NK-92 (cell line): Measurements from ENCODE around the gene HOGA1.
A peak's percentile ranks its signal among the peaks of the same experiment; 100 is the strongest.
"Not testable (repeated sequence)": the region's sequence is repeated elsewhere in the genome, so short reads cannot be mapped to it uniquely, and the experiment has no call there.

Source experiments
- DNase-seq: peaks from one replicate; lab custom pipeline; 2025; ENCODE audit not compliant: unreplicated experiment; lab: John Stamatoyannopoulos, UW

HOGA1 gene

GRCh38 chr10:97607095-97607636 is 23.0 kb downstream of the HOGA1 start:
- DNase-seq, result no peak

- no peak for DNase-seq
Measured at GRCh38 chr10:97608991-97609561, 24.9 kb downstream of the HOGA1 start.

- DNase-seq, result no peak
Measured at GRCh38 chr10:97611473-97611872, 27.3 kb downstream of the HOGA1 start.

GRCh38 chr10:97612386-97612785 is 28.2 kb downstream of the HOGA1 start:
- DNase-seq, result no peak

GRCh38 chr10:97618285-97618684 is 34.1 kb downstream of the HOGA1 start:
- DNase-seq, result no peak

GRCh38 chr10:97618733-97619132 is 34.5 kb downstream of the HOGA1 start:
- no peak for DNase-seq

- DNase-seq, result no peak
Measured at GRCh38 chr10:97623277-97623676, 39.1 kb downstream of the HOGA1 start.

GRCh38 chr10:97627731-97628130 is 43.5 kb downstream of the HOGA1 start:
- no peak for DNase-seq

GRCh38 chr10:97628228-97628627 is 44.0 kb downstream of the HOGA1 start:
- DNase-seq, result no peak

- DNase-seq, result no peak
Measured at GRCh38 chr10:97629289-97629688, 45.1 kb downstream of the HOGA1 start.

- DNase-seq, result no peak
Measured at GRCh38 chr10:97631098-97631497, 46.9 kb downstream of the HOGA1 start.

GRCh38 chr10:97632949-97633884 is 49.0 kb downstream of the HOGA1 start, which contains the start of gene MORN4:
Gene MORN4 (minus strand): TSS chr10:97633500. CDS start chr10:97619653, 13,847 bp downstream.
- DNase-seq, result peak; percentile 23

- DNase-seq, result no peak
Measured at GRCh38 chr10:97633921-97634320, 49.7 kb downstream of the HOGA1 start.

GRCh38 chr10:97635577-97635976 is 51.4 kb downstream of the HOGA1 start:
- DNase-seq, result no peak

GRCh38 chr10:97639090-97639489 is 54.9 kb downstream of the HOGA1 start:
- not testable (repeated sequence) for DNase-seq

- DNase-seq, result peak; percentile 98
Measured at GRCh38 chr10:97640174-97640867, 56.1 kb downstream of the HOGA1 start, which contains the start of gene PI4K2A. Gene PI4K2A (plus strand): TSS chr10:97640671. CDS start chr10:97640743, 72 bp downstream.

- no peak for DNase-seq
Measured at GRCh38 chr10:97640868-97641811, 57.0 kb downstream of the HOGA1 start.

GRCh38 chr10:97642471-97643159 is 58.4 kb downstream of the HOGA1 start:
- DNase-seq, result not testable (repeated sequence)

GRCh38 chr10:97643441-97643985 is 59.3 kb downstream of the HOGA1 start:
- DNase-seq, result no peak
